ENCODE measurements around the gene TEX47. TPM values are rescaled to one million over a fixed set of nuclear protein-coding genes. Genes with fewer than 3 reads are reported as not detected.

The TEX47 gene
- total and polyA plus RNA-seq, 4 donors: not detected

GRCh38 chr7:88835147-88835728 lies 39.7 kb upstream of the TEX47 start (continued):
- TF ChIP-seq, protein P1, sequence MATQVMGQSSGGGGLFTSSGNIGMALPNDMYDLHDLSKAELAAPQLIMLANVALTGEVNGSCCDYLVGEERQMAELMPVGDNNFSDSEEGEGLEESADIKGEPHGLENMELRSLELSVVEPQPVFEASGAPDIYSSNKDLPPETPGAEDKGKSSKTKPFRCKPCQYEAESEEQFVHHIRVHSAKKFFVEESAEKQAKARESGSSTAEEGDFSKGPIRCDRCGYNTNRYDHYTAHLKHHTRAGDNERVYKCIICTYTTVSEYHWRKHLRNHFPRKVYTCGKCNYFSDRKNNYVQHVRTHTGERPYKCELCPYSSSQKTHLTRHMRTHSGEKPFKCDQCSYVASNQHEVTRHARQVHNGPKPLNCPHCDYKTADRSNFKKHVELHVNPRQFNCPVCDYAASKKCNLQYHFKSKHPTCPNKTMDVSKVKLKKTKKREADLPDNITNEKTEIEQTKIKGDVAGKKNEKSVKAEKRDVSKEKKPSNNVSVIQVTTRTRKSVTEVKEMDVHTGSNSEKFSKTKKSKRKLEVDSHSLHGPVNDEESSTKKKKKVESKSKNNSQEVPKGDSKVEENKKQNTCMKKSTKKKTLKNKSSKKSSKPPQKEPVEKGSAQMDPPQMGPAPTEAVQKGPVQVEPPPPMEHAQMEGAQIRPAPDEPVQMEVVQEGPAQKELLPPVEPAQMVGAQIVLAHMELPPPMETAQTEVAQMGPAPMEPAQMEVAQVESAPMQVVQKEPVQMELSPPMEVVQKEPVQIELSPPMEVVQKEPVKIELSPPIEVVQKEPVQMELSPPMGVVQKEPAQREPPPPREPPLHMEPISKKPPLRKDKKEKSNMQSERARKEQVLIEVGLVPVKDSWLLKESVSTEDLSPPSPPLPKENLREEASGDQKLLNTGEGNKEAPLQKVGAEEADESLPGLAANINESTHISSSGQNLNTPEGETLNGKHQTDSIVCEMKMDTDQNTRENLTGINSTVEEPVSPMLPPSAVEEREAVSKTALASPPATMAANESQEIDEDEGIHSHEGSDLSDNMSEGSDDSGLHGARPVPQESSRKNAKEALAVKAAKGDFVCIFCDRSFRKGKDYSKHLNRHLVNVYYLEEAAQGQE (IDR thresholded peaks at IDR 0.05): no peak
- no peak for TF ChIP-seq FOXA1 (IDR thresholded peaks at IDR 0.05)
- TF ChIP-seq SP1 (IDR thresholded peaks at IDR 0.05): no peak
- TF ChIP-seq JUND (IDR thresholded peaks at IDR 0.05): no peak

DNA sequence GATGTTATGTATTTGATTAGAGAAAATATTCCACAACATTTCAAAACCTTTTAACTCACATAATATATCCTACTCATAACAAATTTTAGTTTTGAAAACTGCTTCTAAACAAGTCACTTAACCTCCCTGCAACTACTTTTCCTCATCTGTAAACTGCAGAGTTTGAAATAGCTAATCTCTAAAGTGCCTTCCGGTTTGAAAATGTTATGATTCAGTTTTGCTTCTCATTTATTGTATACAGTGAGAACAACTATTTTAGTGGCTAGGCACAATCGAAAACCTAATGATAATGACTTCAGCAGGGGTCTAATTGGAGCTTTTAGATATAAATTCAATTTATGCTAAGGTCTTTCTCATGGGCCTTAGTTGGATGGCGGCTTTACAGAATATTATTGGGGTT lies 30.7 kb upstream of the TEX47 start:
- H3K9me3 ChIP-seq (ENCODE audit: control insufficient read depth in 4 of 4, low read length in 3 of 4): no peaks in the 10 kb centered on the region
- no peaks in the 10 kb centered on the region for H3K27me3 ChIP-seq (ENCODE audit: control insufficient read depth in 4 of 4, insufficient read depth in 4 of 4, low read length in 3 of 4)
- H3K9ac ChIP-seq (ENCODE audit: low read depth in 1 of 2, low read length in 2 of 2): no peak overlapping the region
- DNase-seq (ENCODE audit: low spot score): no peak
- H3K36me3 ChIP-seq (ENCODE audit: control insufficient read depth in 4 of 4, insufficient read depth in 3 of 4, low read depth in 1 of 4, low read length in 3 of 4): no peaks in the 10 kb centered on the region
- no peaks in the 10 kb centered on the region for H3K4me1 ChIP-seq (ENCODE audit: control insufficient read depth in 4 of 4, insufficient read depth in 4 of 4, low read length in 3 of 4)
- no peak for TF ChIP-seq MAX (IDR thresholded peaks at IDR 0.05)
- no peak for TF ChIP-seq RAD21 (IDR thresholded peaks at IDR 0.05)
- TF ChIP-seq NR2F2 (IDR thresholded peaks at IDR 0.05): no peak
- no peak for TF ChIP-seq FOXA1 (IDR thresholded peaks at IDR 0.05)
- no peak for TF ChIP-seq SP1 (IDR thresholded peaks at IDR 0.05)
- no peak for TF ChIP-seq ZBTB33 (IDR thresholded peaks at IDR 0.05)
- TF ChIP-seq RXRA (IDR thresholded peaks at IDR 0.05): no peak
- TF ChIP-seq, protein P2, sequence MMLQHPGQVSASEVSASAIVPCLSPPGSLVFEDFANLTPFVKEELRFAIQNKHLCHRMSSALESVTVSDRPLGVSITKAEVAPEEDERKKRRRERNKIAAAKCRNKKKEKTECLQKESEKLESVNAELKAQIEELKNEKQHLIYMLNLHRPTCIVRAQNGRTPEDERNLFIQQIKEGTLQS (IDR thresholded peaks at IDR 0.05): no peak
- H3K4me3 ChIP-seq (ENCODE audit: low read depth in 1 of 3, low read length in 3 of 3): no peak overlapping the region
- H3K27ac ChIP-seq (ENCODE audit: low read depth in 1 of 2, low read length in 2 of 2): no peak overlapping the region
- WGBS: 70% methylated on average over 3 of the region's 3 CpGs

GRCh38 chr7:88818552-88818951 lies 23.0 kb upstream of the TEX47 start:
- Histone ChIP-seq H3K4me3 (ENCODE audit: low read depth in 1 of 3, low read length in 3 of 3) (no peak overlapping the region), H3K4me1 (ENCODE audit: control insufficient read depth in 4 of 4, insufficient read depth in 4 of 4, low read length in 3 of 4) (no peaks in the 10 kb centered on the region)

More at GRCh38 chr7:88818552-88818951, 23.0 kb upstream of the TEX47 start:
- no peak overlapping the region for H3K27ac ChIP-seq (ENCODE audit: low read depth in 1 of 2, low read length in 2 of 2)
- no peaks in the 10 kb centered on the region for H3K27me3 ChIP-seq (ENCODE audit: control insufficient read depth in 4 of 4, insufficient read depth in 4 of 4, low read length in 3 of 4)
- TF ChIP-seq FOXA1 (IDR thresholded peaks at IDR 0.05): no peak
- no peak for TF ChIP-seq EGR1 (IDR thresholded peaks at IDR 0.05; ENCODE audit: low read depth in 2 of 2)
- TF ChIP-seq, protein P1 (IDR thresholded peaks at IDR 0.05): no peak
- no peak for TF ChIP-seq MAX (IDR thresholded peaks at IDR 0.05)
- TF ChIP-seq TAF1 (conservative IDR thresholded peaks at IDR 0.05): no peak
- DNase-seq (ENCODE audit: low spot score): no peak
- no peak overlapping the region for H3K9ac ChIP-seq (ENCODE audit: low read depth in 1 of 2, low read length in 2 of 2)
- H3K36me3 ChIP-seq (ENCODE audit: control insufficient read depth in 4 of 4, insufficient read depth in 3 of 4, low read depth in 1 of 4, low read length in 3 of 4): no peaks in the 10 kb centered on the region
- H3K9me3 ChIP-seq (ENCODE audit: control insufficient read depth in 4 of 4, low read length in 3 of 4): no peaks in the 10 kb centered on the region
